Measurements from ENCODE around the gene TTC33. TPM values are rescaled to one million over a fixed set of nuclear protein-coding genes. Genes with fewer than 3 reads are reported as not detected.
A peak's percentile ranks its signal among the peaks of the same experiment; 100 is the strongest.

Gene TTC33
- total and polyA plus RNA-seq, 2 of the 4 experiments (the other 2 are of a cell fraction): 3.1 to 8.1 TPM

DNA sequence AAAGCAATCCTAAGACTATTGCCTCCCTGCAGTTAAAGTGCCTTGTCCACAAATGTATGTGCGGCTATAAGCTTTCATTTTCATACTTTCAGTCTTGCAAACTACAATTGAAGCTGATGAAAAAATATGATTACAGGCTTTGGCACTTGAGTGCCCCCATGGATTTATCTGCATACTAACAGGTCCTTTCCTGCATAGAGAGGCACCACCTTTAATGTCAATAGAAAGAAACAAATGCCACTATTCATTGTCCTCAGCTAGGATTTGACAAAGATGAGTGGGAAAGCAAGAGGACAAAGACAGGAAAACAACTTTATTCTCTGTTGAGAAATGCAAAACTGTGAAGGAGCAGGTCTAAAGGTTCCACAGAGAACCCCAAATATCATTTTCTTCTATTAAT, 201.7 kb downstream of the TTC33 start:
- BruUV-seq (replicated peaks): no TSS peak
- ChIA-PET POLR2A (ENCODE audit: unreplicated experiment) (no interaction called here), CTCF (no interaction called here)

More for the DNA sequence above, 201.7 kb downstream of the TTC33 start:
- no peaks in the 10 kb centered on the region for H3K79me1 ChIP-seq (ENCODE audit: low read depth in 1 of 2, low read length in 2 of 2)
- peaks cover 4% of the 10 kb centered on the region for H3K9me1 ChIP-seq (ENCODE audit: insufficient read depth, low read length)
- dilution Hi-C loops (cut with HindIII; ENCODE audit: low sequenced_read_pairs, unreplicated experiment) (no loop called here), intact Hi-C loops (cut with micrococcal nuclease) (no loop called here), in situ Hi-C loops (cut with MboI; ENCODE audit: low sequenced_read_pairs) (no loop called here)
- H3K27ac ChIP-seq (ENCODE audit: insufficient read depth, low read length): no peak overlapping the region
- peak overlapping the region; percentile 89; the same call in 1 of the 2 replicates for H3K14ac ChIP-seq (replicated peaks; ENCODE audit: low read depth, low read length)
- no peak overlapping the region for H3K9ac ChIP-seq (ENCODE audit: low read depth, low read length)
- no peak overlapping the region for H3K4me3 ChIP-seq (ENCODE audit: insufficient read depth, low read depth, low read length)
- H2BK120ac ChIP-seq (ENCODE audit: low read depth, low read length): peak overlapping the region; percentile 91
- no peaks in the 10 kb centered on the region for H3K27me3 ChIP-seq (ENCODE audit: control insufficient read depth, insufficient read depth, low read length)
- ATAC-seq (ENCODE audit: low read depth): no peak
- peak overlapping the region; percentile 36 to 84; a peak in 3 of 4 replicates for H4K8ac ChIP-seq (ENCODE audit: low read depth in 2 of 2, low read length in 2 of 2)
- WGBS, 2 experiments (ENCODE audit: extremely low coverage in 2 of 2, insufficient read length in 1 of 2): no CpG with 5 or more reads among the region's 1 CpG
- no peak overlapping the region for H3K4me2 ChIP-seq (ENCODE audit: low read depth, low read length)
- H3K18ac ChIP-seq (ENCODE audit: low read depth, low read length): peak overlapping the region; percentile 90
- no peaks in the 10 kb centered on the region for H3K9me3 ChIP-seq (ENCODE audit: control insufficient read depth, insufficient read depth, low read length)
- no peak overlapping the region for H3K23ac ChIP-seq (ENCODE audit: low read depth, low read length)
- H2BK15ac ChIP-seq (ENCODE audit: low read depth, low read length): peak overlapping the region; percentile 98; the same call in 2 of the 3 replicates
- no peak for TF ChIP-seq BHLHE40 (IDR thresholded peaks at IDR 0.05; ENCODE audit: low read depth, low read length)
- TF ChIP-seq RAD21 (IDR thresholded peaks at IDR 0.05; ENCODE audit: low read length): no peak
- TF ChIP-seq MXI1 (IDR thresholded peaks at IDR 0.05; ENCODE audit: borderline replicate concordance, low read depth, low read length): no peak
- no peak for TF ChIP-seq CHD1 (IDR thresholded peaks at IDR 0.05; ENCODE audit: low read depth, low read length)
- TF ChIP-seq, protein P1, sequence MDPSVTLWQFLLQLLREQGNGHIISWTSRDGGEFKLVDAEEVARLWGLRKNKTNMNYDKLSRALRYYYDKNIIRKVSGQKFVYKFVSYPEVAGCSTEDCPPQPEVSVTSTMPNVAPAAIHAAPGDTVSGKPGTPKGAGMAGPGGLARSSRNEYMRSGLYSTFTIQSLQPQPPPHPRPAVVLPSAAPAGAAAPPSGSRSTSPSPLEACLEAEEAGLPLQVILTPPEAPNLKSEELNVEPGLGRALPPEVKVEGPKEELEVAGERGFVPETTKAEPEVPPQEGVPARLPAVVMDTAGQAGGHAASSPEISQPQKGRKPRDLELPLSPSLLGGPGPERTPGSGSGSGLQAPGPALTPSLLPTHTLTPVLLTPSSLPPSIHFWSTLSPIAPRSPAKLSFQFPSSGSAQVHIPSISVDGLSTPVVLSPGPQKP (IDR thresholded peaks at IDR 0.05; ENCODE audit: borderline replicate concordance, low read depth, low read length): no peak
- TF ChIP-seq NFE2L2 (IDR thresholded peaks at IDR 0.05; ENCODE audit: low read depth, low read length): no peak
- TF ChIP-seq RCOR1 (IDR thresholded peaks at IDR 0.05; ENCODE audit: insufficient replicate concordance, low read length): no peak
- no peak for TF ChIP-seq MAZ (IDR thresholded peaks at IDR 0.05; ENCODE audit: borderline replicate concordance, low read depth, low read length)
- TF ChIP-seq CEBPB (IDR thresholded peaks at IDR 0.05; ENCODE audit: low read depth, low read length): no peak
- no peak for TF ChIP-seq SMC3 (IDR thresholded peaks at IDR 0.05; ENCODE audit: low read depth, low read length)
- TF ChIP-seq, protein P2, sequence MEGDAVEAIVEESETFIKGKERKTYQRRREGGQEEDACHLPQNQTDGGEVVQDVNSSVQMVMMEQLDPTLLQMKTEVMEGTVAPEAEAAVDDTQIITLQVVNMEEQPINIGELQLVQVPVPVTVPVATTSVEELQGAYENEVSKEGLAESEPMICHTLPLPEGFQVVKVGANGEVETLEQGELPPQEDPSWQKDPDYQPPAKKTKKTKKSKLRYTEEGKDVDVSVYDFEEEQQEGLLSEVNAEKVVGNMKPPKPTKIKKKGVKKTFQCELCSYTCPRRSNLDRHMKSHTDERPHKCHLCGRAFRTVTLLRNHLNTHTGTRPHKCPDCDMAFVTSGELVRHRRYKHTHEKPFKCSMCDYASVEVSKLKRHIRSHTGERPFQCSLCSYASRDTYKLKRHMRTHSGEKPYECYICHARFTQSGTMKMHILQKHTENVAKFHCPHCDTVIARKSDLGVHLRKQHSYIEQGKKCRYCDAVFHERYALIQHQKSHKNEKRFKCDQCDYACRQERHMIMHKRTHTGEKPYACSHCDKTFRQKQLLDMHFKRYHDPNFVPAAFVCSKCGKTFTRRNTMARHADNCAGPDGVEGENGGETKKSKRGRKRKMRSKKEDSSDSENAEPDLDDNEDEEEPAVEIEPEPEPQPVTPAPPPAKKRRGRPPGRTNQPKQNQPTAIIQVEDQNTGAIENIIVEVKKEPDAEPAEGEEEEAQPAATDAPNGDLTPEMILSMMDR (conservative IDR thresholded peaks at IDR 0.05; ENCODE audit: low read depth, low read length): no peak
- no peak for TF ChIP-seq MAFK (IDR thresholded peaks at IDR 0.05; ENCODE audit: low read depth, low read length)
- no peak for TF ChIP-seq POLR2A (IDR thresholded peaks at IDR 0.05; ENCODE audit: low read depth, low read length)
- no peak for TF ChIP-seq FOS (IDR thresholded peaks at IDR 0.05; ENCODE audit: low read depth, low read length)
- H3K4ac ChIP-seq (ENCODE audit: low read depth, low read length): peak overlapping the region; percentile 88
- peak overlapping the region; percentile 91 for H4K91ac ChIP-seq (ENCODE audit: insufficient read depth, low read depth, low read length)
- H4K20me1 ChIP-seq (ENCODE audit: insufficient read depth, low read length): no peaks in the 10 kb centered on the region
- H2AK9ac ChIP-seq (replicated peaks; ENCODE audit: low read depth, low read length, poor library complexity): no peak overlapping the region
- H3K4me1 ChIP-seq (ENCODE audit: control insufficient read depth, insufficient read depth, low read length): peaks cover 12% of the 10 kb centered on the region
- peak overlapping the region; percentile 98 for H2BK20ac ChIP-seq (ENCODE audit: low read depth, low read length)
- H2BK5ac ChIP-seq (ENCODE audit: low read depth, low read length, poor library complexity, severe bottlenecking): peak overlapping the region; percentile 73
- H3K56ac ChIP-seq (ENCODE audit: extremely low read depth, insufficient read depth, low read length): no peak overlapping the region
- no peak for DNase-seq
- no peaks in the 10 kb centered on the region for H3K36me3 ChIP-seq (ENCODE audit: control insufficient read depth, insufficient read depth, low read length)
- peak overlapping the region; percentile 98 for H2AK5ac ChIP-seq (ENCODE audit: low read depth, low read length)
- no peak overlapping the region for H2AFZ ChIP-seq (replicated peaks; ENCODE audit: low read length, poor library complexity)
- peak overlapping the region; percentile 91 for H4K5ac ChIP-seq (ENCODE audit: low read depth, low read length)

Data from IMR-90 (cell line).